ENCODE results near the gene BCAS3.

BCAS3 gene

DNA sequence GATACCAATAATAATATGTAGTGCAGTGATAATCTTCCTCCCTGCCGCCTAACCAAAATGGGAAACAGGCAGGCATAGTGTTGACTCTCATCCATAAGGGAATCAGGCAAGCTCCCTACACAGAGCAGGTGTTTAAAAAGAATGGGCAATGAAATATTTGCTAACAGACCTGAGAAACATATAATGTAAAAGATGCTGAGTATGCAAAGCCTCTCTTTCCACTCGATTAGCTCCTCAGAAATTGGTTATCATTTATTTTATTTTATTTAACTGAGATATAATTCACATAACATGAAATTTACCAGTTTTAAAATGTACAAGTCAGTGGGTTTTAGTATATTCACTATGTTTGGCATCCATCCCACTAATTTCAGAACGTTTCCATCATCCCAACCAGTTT is 404.3 kb downstream of the BCAS3 start:
- no peak for DNase-seq

DNA sequence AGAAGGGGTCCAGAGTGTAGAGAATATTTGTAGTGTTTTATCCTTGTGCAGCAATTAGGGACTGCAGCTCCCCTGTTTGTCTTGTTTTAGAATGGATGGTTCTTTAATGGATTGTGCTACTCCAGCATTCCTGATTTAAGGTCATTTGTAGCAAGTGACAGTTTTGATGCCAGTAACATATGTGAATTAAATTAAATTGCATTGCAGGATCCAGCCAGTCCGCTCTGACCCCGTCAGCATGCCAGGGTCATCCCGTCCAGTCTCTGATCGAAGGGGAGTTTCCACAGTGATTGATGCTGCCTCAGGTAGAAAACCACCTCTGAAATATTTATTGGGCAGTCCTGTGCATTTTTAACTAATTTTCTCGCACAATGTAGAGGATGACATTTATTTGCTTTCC is 406.6 kb downstream of the BCAS3 start:
- DNase-seq = no peak

DNA sequence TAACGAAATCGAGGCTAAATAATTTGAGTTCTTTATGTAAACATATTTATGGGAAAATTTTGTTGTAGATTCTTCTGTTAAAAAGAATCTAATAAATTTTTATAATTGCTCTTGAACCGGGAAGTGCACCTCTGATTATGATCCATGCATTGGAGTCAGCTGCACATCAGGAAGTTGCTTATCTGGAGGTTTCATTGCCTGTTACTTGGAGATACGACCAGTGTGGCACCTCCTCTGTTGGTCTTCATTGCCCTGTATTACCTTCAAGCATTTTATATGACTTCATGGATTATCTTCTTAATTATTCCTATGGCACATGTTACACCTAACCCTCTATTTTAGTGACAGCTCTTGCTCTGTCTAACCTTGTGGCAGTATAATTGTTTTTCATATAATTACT is 409.4 kb downstream of the BCAS3 start:
- DNase-seq = no peak

DNA sequence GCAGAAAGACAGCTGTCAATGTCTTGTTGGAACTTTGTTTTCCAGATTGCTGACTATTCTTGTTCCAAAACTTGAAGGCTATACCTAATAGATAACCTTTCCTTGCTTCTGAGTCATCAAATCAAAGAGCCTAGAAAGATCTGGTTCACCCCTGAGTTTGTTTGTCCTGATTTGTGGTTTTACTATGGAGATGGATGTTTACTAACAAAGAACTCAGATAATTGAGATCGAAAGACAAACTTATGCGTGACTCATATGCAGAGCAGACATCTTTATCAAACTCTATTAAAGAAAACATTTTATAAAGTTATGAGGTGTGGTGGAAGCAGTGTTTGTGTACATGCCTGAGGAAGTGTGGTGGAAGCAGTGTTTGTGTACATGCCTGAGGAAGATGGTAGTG is 410.9 kb downstream of the BCAS3 start:
- no peak for DNase-seq

DNA sequence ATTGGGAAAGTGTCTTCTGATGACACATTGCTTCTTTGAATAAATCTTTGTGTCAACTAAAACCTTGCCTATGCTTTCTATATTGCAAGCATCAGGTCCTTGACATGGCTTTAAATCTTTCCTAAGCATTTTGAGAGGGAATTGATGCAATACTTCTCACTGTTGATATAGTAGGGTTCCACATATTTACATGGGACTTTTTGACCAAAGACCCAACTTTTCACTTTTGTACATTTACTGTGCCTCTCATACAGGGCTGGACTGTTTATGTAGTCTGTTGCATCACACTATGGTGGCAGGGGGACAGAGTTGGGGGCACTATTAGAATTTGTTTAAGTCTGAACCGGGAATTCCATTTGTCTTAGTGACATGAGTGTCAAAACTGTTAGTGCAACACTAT is 413.4 kb downstream of the BCAS3 start:
- DNase-seq = no peak

DNA sequence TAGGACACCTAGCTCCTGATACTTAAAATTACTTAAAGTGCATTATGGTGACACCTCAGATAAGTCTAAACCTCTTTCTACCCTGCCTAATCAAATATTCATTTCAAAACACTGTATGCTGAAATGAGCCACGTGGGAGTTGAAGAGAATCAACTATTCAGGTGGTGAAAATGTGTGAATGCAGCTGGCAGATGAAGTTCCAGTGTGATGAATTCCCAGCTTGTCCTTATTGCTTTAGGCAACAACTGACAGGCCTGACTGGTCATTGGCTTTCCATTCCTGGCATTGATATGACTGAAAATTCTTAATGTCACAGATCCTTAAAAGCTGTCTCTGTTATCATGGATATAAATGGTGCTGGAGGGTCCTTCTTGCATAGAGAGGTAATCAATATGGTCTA is 420.1 kb downstream of the BCAS3 start:
- DNase-seq = no peak

DNA sequence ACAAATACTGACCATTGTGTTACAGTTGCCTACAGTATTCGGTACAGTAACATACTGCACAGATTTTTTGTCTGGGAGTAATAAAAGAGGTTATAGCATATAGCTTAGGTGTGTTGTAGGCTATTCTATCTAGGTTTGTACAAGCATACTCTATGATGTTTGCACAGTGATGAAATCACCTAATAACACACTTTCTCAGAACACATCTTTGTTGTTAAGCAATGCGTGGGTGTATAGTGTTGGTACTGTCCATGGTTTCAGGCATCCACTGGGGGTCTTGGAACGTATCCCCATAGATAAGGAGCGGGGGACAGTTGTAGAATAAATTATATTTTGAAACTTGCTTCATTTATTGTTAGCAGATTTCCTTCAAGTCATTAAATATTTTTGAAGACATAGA is 428.7 kb downstream of the BCAS3 start:
- DNase-seq = no peak

DNA sequence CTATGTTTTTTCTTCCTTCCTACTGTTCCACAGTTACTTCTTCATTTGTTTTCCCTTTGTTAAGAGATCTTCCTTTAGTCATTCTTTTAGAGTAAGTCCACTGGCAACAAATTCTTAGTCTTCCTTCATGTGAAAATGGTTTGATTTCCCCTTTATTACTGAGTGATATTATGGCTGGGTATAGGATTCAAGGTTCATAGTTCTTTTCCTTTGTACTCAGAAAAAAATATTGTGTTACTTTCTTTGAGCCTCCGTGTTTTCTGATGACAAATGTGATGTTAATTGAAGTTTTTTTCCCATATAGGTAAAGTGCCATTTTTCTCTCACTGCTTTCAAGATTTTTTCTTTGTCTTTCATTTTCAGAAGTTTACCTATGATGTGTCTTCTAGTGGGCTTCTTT is 438.9 kb downstream of the BCAS3 start:
- DNase-seq = no peak

DNA sequence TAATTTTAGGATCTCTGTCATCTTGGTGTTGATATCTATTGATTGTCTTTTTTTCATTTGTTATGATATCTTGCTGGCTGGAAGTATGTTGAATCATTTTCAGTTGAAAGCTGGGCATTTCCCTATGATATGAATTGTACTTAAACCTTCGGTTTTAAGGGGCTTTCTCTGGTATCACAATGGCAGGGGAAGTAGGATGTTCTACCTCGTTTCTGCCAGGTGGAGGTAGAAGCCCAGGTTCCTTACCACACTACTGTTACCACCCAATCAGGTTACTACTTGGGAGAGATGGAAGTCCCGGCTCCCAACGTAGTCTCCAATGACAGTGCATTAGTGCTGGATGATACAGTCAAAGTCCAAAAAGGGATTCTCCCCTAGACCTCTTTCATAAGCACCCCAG is 440.3 kb downstream of the BCAS3 start:
- DNase-seq = no peak

DNA sequence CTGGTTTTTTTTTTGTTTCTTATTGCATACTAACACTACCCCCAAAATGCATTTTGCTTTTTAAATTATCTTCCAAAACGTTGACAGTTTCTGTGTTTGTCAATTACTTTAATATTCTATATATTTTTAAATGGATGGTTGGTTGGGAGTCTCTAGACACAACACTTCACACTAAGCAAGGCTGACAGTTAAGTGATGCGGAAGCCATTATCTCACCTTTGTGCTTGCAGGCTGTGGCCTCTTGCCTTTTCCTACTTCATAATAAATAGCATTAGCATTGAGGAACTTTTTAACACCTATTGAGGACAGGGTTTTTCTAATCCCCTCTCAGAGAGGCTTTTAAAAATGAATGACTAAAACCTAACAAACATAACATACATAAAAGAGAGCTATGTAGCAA is 441.2 kb downstream of the BCAS3 start:
- no peak for DNase-seq

DNA sequence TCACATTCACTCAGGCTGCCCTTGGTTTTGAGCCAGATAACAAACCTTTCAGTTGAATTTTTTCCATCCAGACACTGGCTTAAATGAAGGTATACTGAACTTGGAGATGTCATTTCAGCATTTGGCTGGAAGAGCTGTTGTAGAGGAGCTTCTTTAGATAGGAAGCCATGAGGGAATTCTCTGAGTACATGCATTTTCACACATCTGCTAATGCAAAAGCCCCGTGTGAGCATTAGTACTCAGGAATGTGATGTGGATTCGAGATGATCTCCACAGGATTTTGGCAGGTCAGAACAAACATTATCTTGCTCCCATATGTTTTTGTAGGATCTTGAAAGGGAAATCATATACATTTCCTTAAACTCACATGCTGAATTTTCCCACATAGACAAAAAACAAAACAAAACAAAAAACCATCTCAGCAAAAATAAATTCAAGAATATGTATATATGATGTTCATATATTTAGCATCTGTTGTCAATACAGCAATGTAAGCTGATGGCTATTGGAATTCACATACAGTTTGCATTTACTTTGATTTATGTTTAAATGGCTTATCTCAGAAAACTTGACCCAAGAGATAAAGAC is 444.8 kb downstream of the BCAS3 start:
- no peak for DNase-seq

DNA sequence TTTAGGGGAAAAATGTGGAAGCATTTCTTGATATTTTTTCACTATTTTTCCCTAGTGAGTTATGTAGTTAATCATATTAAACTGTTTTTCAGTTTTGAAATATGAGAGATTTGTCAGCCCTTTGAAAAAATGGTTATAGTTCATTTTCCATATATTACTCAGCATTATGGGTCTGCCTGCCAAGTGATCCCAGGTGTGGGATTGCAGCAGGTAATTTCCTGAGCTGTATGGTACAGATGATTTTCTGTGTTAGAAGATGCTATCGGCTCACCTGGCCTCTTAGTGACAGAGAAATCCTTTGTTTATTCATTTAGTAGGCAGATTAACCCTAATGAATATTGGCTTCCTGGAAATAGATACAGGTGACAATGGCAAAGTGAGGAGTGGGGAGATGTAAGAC is 446.9 kb downstream of the BCAS3 start:
- no peak for DNase-seq

DNA sequence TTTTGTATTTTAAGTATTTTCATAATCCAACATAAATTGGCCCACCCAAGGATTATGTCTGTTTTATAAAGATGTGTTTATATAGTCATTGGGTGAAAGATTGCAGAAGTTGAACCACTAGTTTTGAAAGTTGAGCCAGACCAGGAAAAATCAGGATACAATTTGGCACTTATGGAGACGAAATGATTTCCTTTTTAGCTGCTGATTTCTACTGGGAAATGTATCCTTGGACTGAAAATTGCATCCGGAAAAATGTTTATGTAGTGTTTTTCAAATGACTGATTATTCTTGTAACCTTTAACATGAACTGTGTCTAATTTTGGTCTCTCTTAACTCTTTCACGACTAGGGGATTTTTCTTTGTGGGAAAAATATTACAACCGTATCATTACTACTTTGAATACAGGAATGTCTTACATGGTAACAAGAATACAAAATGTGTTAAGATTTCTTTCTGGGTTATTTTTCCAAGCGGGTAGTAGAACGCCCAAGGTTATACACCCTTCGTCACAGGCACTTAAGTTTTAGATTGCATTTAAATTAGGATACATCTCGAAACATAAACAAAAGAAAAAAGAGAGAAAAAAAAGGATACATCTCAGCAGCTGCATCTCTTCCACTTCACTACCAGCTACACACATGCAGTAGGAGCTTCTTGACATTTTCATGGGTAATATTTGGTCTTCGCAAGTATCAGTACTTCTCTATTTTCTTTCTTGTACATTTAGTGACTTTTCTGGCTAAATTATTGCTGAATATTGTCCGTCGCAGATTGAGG is 449.0 kb downstream of the BCAS3 start:
- no peak for DNase-seq

DNA sequence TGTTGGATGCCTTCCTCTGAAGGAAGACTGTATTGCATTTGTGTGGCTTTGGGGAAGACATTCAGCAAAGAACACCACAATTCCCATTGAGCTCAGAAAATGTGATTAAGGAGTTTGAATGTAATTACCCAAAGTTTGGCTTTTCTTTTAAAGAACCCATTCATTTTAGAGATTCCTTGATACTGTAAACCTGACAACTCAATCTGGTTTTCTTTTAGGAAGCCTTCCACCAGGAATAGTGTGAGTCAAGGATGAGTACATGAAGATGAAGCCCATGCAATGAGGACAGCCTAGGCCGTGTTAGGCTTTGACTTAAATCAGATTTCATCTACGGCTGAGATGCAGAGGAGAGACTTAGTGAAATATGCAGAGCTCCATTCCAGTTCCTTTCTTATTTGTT is 450.3 kb downstream of the BCAS3 start:
- no peak for DNase-seq

DNA sequence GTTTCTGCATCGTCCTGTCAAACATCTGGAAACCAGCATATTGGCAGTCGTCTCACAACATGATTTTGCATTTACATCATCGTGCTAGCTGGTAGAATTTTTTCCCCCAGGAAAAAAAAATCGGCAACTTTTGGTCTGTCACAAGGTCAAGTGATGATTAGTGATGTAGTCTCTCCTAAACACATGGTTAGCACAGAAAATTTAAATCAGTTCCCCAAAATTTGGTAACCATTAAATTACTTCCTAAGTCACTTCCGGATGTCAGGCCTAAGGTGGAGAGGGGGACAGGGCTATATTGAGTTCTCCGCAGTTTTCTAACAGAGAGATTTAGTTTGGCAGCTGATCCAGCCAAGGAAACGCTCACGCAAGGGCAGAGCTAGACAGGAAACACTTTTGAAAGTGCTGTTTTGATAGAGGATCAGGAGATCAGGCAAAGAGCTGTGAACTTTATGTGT is 451.0 kb downstream of the BCAS3 start:
- DNase-seq = no peak

DNA sequence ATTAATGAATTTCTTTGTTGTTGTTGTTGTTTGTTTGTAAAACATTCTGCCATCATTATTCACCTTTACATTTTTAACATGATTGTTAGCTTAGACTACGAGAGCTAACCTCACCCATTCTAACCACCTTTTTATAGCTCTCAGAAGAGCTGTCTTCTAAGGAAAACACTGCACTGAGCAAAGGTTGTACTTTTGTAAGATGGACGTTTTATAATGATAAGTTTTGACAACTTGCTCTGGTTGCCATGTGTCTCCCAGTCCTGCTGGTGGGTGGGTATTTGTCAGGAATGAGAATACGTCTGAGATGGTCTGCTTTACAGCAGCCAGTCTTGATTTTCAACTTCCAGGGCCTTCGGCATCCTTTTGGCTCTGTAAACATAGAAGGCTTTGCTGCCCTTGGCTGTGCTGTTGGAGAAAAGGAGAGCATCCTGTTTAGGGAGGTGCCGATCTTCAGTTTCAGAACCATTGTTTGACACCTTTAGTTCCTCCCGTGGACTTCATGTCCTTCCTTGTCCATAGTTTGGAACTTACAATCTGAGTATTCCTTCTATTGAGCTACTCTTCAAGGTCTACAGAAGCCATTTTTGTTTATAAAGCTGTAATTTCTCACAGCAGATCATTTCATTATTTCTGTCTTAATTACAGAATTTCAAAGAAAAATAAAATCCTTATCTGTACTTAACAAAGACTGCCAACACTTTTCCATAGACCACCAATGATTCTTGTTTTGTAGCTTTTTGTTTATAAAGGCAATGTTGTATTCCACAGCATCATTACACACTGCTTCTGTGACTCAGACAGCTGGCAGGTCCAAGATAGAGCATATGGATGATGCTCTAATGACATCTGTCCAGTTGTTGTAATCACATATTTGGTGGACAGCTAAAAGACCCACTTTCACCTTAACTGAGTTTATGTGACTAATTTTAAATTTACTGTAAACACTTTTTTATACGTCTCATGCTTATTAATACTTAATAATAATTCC is 451.9 kb downstream of the BCAS3 start:
- no peak for DNase-seq

DNA sequence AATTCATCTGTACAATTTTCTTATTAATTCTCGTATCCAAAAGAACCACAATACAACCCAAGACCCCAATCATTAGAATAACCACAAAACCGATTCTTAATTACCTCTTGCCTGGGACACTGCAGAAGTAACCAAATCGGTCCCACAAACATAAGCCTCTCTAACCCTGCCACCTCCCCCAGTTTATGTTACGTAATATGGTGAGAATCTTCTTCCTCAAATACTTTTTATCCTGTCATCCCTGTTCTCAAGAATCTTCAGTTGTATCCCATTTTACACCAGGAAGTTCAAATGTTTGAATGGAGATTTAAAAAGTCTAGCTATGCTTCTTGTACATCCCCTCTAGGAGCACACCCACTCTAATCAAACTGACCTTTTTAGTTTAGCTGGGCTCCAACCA is 452.7 kb downstream of the BCAS3 start:
- DNase-seq = no peak

DNA sequence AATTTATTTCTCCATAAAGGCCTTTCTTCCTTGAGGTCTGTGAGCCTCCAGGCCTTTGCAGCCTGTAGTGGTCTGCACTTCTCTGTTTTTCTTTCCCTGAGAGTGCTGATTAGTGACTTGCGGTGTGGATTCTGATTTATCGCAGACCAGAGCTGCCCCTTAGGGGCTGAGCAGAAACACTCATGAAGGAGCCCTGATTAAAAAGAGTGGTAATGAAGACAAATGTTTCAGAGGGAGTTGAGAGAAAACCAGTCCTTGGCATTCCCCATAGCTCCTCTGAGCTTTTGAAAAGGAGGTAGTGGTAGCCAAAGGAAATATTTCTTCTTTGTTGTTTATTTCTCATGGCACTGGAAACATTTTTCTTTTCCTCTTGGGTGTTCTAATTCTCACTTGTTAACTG is 453.9 kb downstream of the BCAS3 start:
- DNase-seq = no peak

DNA sequence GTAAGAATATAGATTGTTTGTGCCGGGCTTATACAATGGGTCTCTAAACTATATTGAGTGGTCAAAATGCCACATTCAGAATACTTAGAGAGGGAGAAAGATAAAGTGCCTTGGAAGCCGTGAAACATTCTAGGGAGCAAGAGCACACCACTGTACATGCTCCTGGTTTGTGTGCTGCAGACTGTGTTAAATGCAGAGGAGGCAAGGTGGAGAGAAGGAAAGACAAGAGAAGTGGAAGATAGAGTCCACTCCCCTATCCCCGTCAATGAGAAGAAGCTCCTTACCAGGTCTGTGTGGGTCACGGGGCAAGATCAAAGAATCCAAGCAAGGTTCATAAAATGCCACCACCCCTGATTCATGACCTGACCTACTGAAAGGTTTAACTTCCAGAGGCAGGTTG is 454.9 kb downstream of the BCAS3 start:
- no peak for DNase-seq

DNA sequence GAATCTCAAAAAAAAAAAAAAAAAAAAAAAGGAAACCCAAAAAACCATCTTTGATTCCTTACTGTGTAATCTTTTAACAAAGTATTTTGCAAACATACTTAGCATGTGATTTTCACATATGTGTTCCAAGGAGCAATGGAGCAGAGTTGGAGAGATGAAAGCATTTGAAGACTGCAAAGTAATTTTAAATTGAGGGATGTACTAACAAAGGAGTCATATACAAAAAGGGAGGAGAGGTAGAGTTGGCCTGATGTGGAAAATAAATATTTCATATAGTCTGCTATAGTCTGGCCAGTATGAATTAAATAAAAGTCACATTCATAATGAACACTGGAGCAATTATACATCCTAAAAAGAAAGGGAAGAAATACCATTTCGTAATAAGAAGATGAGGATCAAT is 456.2 kb downstream of the BCAS3 start:
- DNase-seq = no peak

DNA sequence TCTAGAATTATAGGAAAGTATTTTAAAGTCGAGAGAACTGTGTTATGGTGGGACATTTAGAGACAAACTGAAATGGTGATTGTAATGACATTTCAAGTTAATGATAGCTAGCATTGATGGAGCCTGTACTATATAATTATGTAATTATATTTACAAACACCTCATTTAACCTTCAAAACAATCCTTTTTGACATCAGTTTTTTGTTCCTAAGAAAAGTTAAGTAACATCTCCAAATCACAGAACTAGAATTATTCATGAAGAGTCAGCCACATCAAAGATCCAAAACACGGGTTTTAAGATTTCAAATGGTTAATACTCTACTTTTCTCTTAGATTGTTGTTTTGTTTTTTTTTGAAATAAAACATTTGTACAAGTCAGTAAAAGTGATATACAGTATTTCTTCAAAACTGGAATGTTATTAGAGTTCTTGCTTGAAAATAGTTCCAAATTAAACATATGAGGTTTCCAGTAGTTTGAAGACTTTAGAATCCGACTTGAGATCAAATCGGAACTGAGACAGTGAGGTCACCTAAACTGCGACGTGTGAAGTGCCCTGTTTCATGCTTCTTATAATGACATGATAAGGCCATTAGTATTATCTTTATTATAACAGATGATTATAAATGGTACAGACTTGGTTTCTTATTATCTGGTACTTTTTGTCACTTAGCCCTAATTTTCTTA is 457.0 kb downstream of the BCAS3 start:
- no peak for DNase-seq

DNA sequence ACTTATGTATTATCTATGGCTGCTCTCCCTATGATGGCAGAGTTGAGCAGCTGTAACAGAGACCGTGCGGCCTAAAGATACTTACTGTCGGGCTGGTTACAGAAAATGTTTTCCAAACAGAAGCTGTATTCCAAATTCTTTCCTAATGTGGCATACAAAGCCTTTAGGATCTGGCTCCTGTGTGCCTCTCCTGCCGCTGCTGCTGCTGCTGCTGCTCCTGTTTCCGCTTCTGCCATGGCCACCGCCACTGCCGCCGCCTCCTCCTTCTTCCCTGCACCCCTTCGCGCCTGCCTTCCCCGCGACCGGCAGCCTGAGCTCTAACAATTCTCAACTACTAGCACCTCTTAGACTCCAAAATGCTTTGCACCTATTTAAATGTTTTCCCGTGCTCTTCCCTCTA is 458.1 kb downstream of the BCAS3 start:
- no peak for DNase-seq

DNA sequence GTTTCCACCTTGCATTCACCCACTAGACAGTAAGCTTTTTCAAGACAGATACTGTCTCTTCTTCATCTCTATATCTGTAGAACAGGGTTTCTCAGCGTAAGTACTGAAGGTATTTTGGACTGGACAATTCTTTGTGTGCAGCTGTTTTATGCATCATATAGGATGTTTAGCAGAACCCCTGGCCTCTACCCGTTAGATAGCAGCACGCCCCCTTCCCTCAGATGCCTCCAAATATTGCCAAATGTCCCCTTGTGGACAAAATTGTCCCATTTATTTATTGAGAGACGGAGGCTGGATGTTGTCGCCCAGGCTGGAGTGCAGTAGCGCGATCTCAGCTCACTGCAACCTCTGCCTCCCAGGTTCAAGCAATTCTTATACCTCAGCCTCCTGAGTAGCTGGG is 458.6 kb downstream of the BCAS3 start:
- DNase-seq = no peak

Data from CD4-positive, alpha-beta T cell treated with Interleukin-4 for 4 hours (primary cell).